CD4-positive, CD25-positive, alpha-beta regulatory T cell (primary cell): Measurements from ENCODE around the gene TACO1. TPM values are rescaled to one million over a fixed set of nuclear protein-coding genes. Genes with fewer than 3 reads are reported as not detected.
A peak's percentile ranks its signal among the peaks of the same experiment; 100 is the strongest.

ENCODE experiments used
- ATAC-seq, 2 donors: fragments of 150-1000 bp; cut with Tn5 transposase; one replicate each; pipeline ENCODE4 v1.10.0; 2021; ENCODE audit warnings: low read depth in 2 of 2, moderate number of reproducible peaks in 2 of 2, moderate library complexity in 1 of 2
- DNase-seq, 3 donors: peaks; one replicate each; pipeline versions ENCODE4 v3.0.0 to v3.0.0-alpha.2; 2012 to 2022; ENCODE audit warnings: mixed read lengths in 1 of 3
- H3K27ac ChIP-seq: one replicate; pipeline ENCODE4 v1.7.0; 2013; ENCODE audit warnings: mild to moderate bottlenecking, low read length; ENCODE audit not compliant: insufficient read depth, poor library complexity, severe bottlenecking
- H3K27me3 ChIP-seq: one replicate; pipeline ENCODE4 v1.7.0; 2013; ENCODE audit warnings: low read length; ENCODE audit not compliant: control insufficient read depth, insufficient read depth
- H3K36me3 ChIP-seq: one replicate; pipeline ENCODE4 v1.7.0; 2013; ENCODE audit warnings: mild to moderate bottlenecking, low read length, moderate library complexity; ENCODE audit not compliant: control insufficient read depth, insufficient read depth
- H3K4me1 ChIP-seq: 2 replicates; pipeline ENCODE4 v1.7.0; 2013; ENCODE audit warnings: mild to moderate bottlenecking, low read length; ENCODE audit not compliant: insufficient read depth, control insufficient read depth, poor library complexity, severe bottlenecking
- H3K4me3 ChIP-seq: one replicate; pipeline ENCODE4 v1.7.0; 2013; ENCODE audit warnings: low read depth, mild to moderate bottlenecking, low read length, moderate library complexity
- H3K9me3 ChIP-seq, 2 experiments: 1 replicate in 1 of 2; 2 replicates in 1 of 2; pipeline ENCODE4 v1.7.0; 2013; ENCODE audit warnings: low read length in 2 of 2, mild to moderate bottlenecking in 1 of 2, moderate library complexity in 1 of 2; ENCODE audit not compliant: control insufficient read depth in 2 of 2
- H3K27ac Mint-ChIP-seq, 3 donors: one replicate each; pipeline ENCODE4 v1.8.0; 2020 to 2022; ENCODE audit warnings: mild to moderate bottlenecking in 3 of 3, mixed read lengths in 3 of 3, moderate library complexity in 2 of 3
- H3K27me3 Mint-ChIP-seq: one replicate; pipeline ENCODE4 v1.8.0; 2022; ENCODE audit warnings: mild to moderate bottlenecking, mixed read lengths
- H3K36me3 Mint-ChIP-seq: one replicate; pipeline ENCODE4 v1.8.0; 2020; ENCODE audit warnings: mixed read lengths
- H3K4me1 Mint-ChIP-seq, 4 donors: one replicate each; pipeline ENCODE4 v1.8.0; 2020 to 2022; ENCODE audit warnings: mixed read lengths in 4 of 4, mild to moderate bottlenecking in 1 of 4
- H3K4me3 Mint-ChIP-seq, 4 donors: one replicate each; pipeline ENCODE4 v1.8.0; 2020 to 2022; ENCODE audit warnings: mild to moderate bottlenecking in 4 of 4, mixed read lengths in 4 of 4, moderate library complexity in 3 of 4
- H3K9me3 Mint-ChIP-seq, 7 donors: one replicate each; pipeline ENCODE4 v1.8.0; 2020 to 2022; ENCODE audit warnings: mixed read lengths in 7 of 7, mild to moderate bottlenecking in 3 of 7, moderate library complexity in 2 of 7
- polyA plus RNA-seq, 4 donors: library from polyadenylated mRNA; unstranded; fragments of 300-500 nt; fragmentation: Illumina TruSeq; gene quantifications; one replicate each; pipeline ENCODE4 v1.2.3, GENCODE V29; 2021
- total RNA-seq: library from RNA; stranded (reverse); gene quantifications from one replicate; pipeline ENCODE4 v1.2.3, GENCODE V29; 2022

TACO1 gene
- total and polyA plus RNA-seq, 5 donors from 2014 or later = 9.3 to 27.3 (median 21.5) TPM

GRCh38 chr17:63601439-63602371, 1.0 kb downstream of the TACO1 start:
- Mint-ChIP-seq H3K4me3 (peak overlapping the region; percentile 95 to 99 (median 96)), H3K36me3 (peaks cover 15% of the 10 kb centered on the region), H3K4me1 (peaks cover 20 to 46% (median 35%) of the 10 kb centered on the region in 4 donors), H3K27me3 (no peaks in the 10 kb centered on the region), H3K9me3 (no peaks in the 10 kb centered on the region), H3K27ac (peak overlapping the region; percentile 93 to 97 (median 96))
- Histone ChIP-seq H3K4me3 (peak overlapping the region; percentile 81), H3K27ac (peak overlapping the region; percentile 66), H3K36me3 (peaks cover 25% of the 10 kb centered on the region), H3K4me1 (peaks cover 39% of the 10 kb centered on the region), H3K9me3 (no peaks in the 10 kb centered on the region), H3K27me3 (no peaks in the 10 kb centered on the region)
- ATAC-seq (no peak), DNase-seq (peak in 1 of 3 donors; percentile 33)

DNA sequence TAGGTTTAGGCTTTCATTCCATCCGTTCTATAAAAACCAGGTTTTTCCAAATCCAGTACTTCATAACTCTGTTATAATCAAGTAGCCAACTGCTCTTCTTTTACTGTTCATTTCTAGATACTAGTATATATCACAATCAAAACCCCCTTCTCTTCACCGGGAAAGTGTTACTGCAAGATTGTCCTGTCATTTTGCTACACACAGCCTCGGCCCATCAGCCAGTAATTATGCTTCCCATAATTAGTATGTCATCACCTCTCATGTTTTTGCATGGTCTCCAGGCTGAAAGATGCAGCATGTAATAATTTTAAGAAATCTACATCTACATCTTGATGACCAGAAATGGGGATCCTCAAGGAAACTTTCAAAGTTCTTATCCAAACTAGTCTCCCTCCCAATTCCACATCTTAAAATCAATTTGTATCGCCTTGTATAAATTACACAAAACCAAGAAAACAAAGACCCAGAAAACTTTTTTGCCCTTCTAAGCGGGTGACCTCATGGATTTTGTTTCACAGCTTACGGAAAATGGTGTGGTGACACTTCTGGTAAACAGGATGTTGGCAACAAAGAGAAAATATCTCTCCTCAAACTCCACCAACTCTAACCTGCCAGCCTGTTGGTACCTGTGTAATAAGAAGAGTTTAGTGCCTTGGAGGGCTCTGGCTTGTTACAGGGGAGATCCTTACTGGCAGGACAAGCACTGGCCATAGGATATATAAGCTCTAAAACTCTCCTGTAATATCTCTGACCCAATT, 9.3 kb downstream of the TACO1 start:
- Mint-ChIP-seq H3K9me3 (no peaks in the 10 kb centered on the region), H3K27ac (peak overlapping the region; percentile 31 to 92 (median 83)), H3K27me3 (peaks cover 4% of the 10 kb centered on the region), H3K4me3 (peak overlapping the region in 1 of 4 donors; percentile 28), H3K4me1 (peaks cover 5 to 28% (median 13%) of the 10 kb centered on the region in 4 donors), H3K36me3 (peaks cover 40% of the 10 kb centered on the region)
- no peak overlapping the region for H3K27ac ChIP-seq
- H3K9me3 ChIP-seq = no peaks in the 10 kb centered on the region
- H3K4me3 ChIP-seq = no peak overlapping the region
- H3K27me3 ChIP-seq = no peaks in the 10 kb centered on the region
- ATAC-seq (no peak), DNase-seq (peak in 1 of 3 donors; percentile 27)
- H3K36me3 ChIP-seq = peaks cover 47% of the 10 kb centered on the region
- no peaks in the 10 kb centered on the region for H3K4me1 ChIP-seq

GRCh38 chr17:63610854-63611253, 10.2 kb downstream of the TACO1 start:
- Mint-ChIP-seq H3K27me3 (peaks cover 4% of the 10 kb centered on the region), H3K9me3 (no peaks in the 10 kb centered on the region), H3K4me1 (peaks cover 4 to 26% (median 13%) of the 10 kb centered on the region in 4 donors), H3K4me3 (no peak overlapping the region), H3K36me3 (peaks cover 33% of the 10 kb centered on the region), H3K27ac (peak overlapping the region; percentile 31 to 83 (median 74))
- Histone ChIP-seq H3K36me3 (peaks cover 38% of the 10 kb centered on the region), H3K27ac (no peak overlapping the region), H3K9me3 (no peaks in the 10 kb centered on the region), H3K27me3 (no peaks in the 10 kb centered on the region), H3K4me3 (no peak overlapping the region), H3K4me1 (no peaks in the 10 kb centered on the region)
- DNase-seq (no peak), ATAC-seq (no peak)

DNA sequence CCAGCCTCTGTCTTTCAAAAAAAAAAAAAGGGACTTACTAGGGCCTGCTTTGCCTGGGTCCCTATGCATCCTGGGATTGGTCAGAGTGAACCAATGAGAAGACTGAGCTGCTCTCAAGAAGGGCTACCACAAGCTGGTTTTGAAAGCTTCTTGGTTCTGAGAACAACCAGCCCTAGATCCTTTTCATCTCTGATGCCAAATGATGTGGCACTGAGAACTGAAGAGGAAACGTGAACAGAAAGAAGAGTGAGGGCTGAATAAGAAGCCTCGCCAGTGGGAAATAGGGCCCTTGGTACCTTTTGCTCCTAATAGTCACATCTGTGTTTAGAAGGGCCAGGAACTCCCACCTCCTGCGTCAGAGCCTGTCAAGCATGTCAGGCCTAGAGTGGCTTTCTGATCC, 10.7 kb downstream of the TACO1 start:
- no peaks in the 10 kb centered on the region for H3K27me3 ChIP-seq
- no peak overlapping the region for H3K4me3 Mint-ChIP-seq
- peaks cover 4% of the 10 kb centered on the region for H3K27me3 Mint-ChIP-seq
- peaks cover 28% of the 10 kb centered on the region for H3K36me3 Mint-ChIP-seq
- H3K27ac ChIP-seq = no peak overlapping the region
- no peaks in the 10 kb centered on the region for H3K9me3 ChIP-seq
- ATAC-seq = peak; percentile 23 to 35
- H3K27ac Mint-ChIP-seq = peak overlapping the region in 2 of 3 donors; percentile 31 to 74
- peaks cover 33% of the 10 kb centered on the region for H3K36me3 ChIP-seq
- H3K4me1 Mint-ChIP-seq = peaks cover 4 to 25% (median 13%) of the 10 kb centered on the region in 4 donors
- no peak overlapping the region for H3K4me3 ChIP-seq
- no peaks in the 10 kb centered on the region for H3K9me3 Mint-ChIP-seq
- peak in 1 of 3 donors; percentile 73 for DNase-seq
- no peaks in the 10 kb centered on the region for H3K4me1 ChIP-seq

DNA sequence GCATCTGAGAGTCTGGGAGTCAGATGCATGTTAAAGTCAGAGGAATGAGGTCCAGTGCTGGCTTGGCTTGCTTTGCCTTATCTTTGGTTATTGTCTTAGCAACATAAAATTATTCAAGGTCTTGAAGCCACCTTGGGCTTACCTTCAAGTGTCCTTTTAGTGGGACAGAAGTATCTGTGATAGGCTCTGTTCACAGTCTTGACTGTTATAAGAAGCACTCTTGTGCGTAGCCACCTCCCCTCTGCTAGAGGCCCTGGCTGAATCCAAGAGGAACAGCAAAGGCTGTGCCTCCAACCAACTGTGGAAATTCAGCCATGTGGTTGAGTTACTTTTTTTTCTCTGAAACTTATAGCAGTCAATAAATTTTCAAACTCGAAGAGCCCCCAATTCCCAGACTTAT, 13.0 kb downstream of the TACO1 start:
- Histone ChIP-seq H3K36me3 (peaks cover 11% of the 10 kb centered on the region), H3K27me3 (no peaks in the 10 kb centered on the region), H3K27ac (no peak overlapping the region), H3K4me3 (no peak overlapping the region), H3K4me1 (no peaks in the 10 kb centered on the region), H3K9me3 (no peaks in the 10 kb centered on the region)
- H3K4me3 Mint-ChIP-seq = no peak overlapping the region
- ATAC-seq = no peak
- no peak for DNase-seq
- peaks cover 4% of the 10 kb centered on the region for H3K27me3 Mint-ChIP-seq
- peaks cover 11% of the 10 kb centered on the region for H3K36me3 Mint-ChIP-seq
- H3K9me3 Mint-ChIP-seq = no peaks in the 10 kb centered on the region
- no peak overlapping the region for H3K27ac Mint-ChIP-seq
- H3K4me1 Mint-ChIP-seq = peaks cover 4 to 25% (median 13%) of the 10 kb centered on the region in 4 donors

DNA sequence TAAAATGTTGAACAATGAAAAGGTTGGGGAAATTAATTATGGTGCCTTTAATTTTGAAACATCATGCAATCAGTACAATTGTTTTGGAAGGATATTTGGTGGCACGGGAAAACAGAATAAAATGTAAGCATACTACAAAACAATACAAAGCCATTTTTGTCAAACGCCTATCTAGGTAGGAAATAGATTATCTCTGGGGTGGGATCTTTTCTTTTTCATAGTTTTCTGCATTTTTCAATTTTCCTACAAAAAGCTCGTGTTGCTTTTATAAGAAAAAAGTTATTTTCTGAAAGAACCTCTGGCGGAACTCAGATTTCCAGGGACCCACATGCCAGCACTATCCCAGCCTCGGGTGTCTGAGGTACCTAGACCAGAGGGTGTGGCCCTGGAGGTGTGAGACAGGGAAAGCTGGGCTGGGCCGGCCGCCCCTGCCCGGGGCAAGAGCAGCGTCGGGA, 20.6 kb downstream of the TACO1 start:
- H3K27me3 Mint-ChIP-seq = no peaks in the 10 kb centered on the region

GRCh38 chr17:63621684-63622573, 21.2 kb downstream of the TACO1 start, which contains the start of gene MAP3K3:
MAP3K3 (plus strand) TSS chr17:63622417; CDS start chr17:63622760, 343 bp downstream.
- peak within 1 kb of the TSS; percentile 71 for H3K27ac ChIP-seq
- Mint-ChIP-seq H3K36me3 (peaks cover 4% of the 10 kb centered on the region), H3K27me3 (no peaks in the 10 kb centered on the region), H3K9me3 (no peaks in the 10 kb centered on the region), H3K4me1 (peaks cover 23 to 48% (median 40%) of the 10 kb centered on the region in 4 donors), H3K4me3 (peak within 1 kb of the TSS; percentile 98 to 99 (median 99)), H3K27ac (peak within 1 kb of the TSS; percentile 89 to 93 (median 93))
- no peaks in the 10 kb centered on the region for H3K27me3 ChIP-seq
- no peaks in the 10 kb centered on the region for H3K36me3 ChIP-seq
- H3K4me3 ChIP-seq = peak within 1 kb of the TSS; percentile 85
- H3K9me3 ChIP-seq = no peaks in the 10 kb centered on the region
- peaks cover 31% of the 10 kb centered on the region for H3K4me1 ChIP-seq
- ATAC-seq (peak; percentile 93 to 94), DNase-seq (peak; percentile 97 to 99 (median 98))

More for the DNA sequence above, 20.6 kb downstream of the TACO1 start:
- Mint-ChIP-seq H3K9me3 (no peaks in the 10 kb centered on the region), H3K27ac (peak overlapping the region; percentile 5 to 28 (median 9)), H3K36me3 (no peaks in the 10 kb centered on the region), H3K4me1 (peaks cover 18 to 41% (median 34%) of the 10 kb centered on the region in 4 donors), H3K4me3 (peak overlapping the region; percentile 93 to 96 (median 93))
- no peaks in the 10 kb centered on the region for H3K9me3 ChIP-seq
- H3K4me1 ChIP-seq = peaks cover 29% of the 10 kb centered on the region
- no peak for DNase-seq
- H3K36me3 ChIP-seq = no peaks in the 10 kb centered on the region
- H3K4me3 ChIP-seq = peak overlapping the region; percentile 60
- no peak for ATAC-seq
- peak overlapping the region; percentile 71 for H3K27ac ChIP-seq
- H3K27me3 ChIP-seq = no peaks in the 10 kb centered on the region
